ENCODE results near the gene PAN3. TPM values are rescaled to one million over a fixed set of nuclear protein-coding genes. Genes with fewer than 3 reads are reported as not detected.

PAN3 gene
- total RNA-seq, 1 donor from 2014 or later, result 54.0 TPM

DNA sequence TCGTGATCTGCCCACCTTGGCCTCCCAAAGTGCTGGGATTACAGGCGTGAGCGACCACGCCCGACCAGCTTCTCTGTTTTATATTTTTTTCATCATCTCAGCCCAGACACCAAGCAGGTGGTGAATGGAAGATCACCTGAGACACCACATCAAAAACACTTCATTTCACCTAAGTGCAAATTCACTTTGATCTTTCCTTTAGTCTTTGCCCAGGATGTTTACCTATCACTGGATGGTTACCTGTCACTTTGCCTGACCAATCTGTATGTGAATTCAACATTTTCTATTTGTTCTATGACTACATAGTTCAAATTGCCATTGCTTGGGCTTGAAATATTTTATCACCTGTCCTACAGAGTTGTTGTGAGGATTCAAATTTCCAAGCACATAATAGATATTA, 65.7 kb downstream of the PAN3 start:
- intact Hi-C loops (cut with DNase I), result no loop called here

DNA sequence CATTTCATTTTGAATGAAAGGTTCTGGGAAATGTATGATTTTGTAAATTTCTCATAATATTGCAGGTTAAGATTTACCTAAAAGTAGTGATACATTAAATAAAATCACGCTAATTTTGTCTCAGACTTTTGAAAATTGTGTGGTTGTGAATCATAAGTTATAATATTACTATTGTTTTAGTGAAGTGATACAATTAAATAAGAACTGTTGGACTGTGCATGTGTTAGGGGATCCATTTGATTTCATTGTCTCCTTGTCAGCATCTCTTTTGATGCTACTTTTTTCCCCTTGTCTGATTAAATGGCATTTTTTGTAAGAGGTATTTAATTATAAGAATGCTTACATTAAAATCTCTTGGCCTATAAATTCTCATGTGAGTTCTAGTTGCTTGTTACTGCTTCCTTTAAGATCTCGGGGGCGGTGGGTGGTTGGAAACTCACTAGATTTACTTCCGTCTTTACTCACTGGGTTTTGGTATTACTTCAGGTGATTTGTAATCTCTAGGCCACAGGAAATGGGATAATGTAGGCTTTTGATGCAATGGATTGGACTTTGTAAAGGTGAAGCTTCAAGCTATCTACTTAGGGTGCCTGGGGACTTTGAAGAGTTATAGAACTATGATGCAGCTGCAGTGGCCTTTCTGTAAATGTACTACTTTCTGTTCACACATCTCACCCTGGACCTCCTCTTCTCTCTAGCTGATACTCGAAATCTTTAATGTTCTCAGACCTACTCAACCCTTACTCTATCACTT, 66.5 kb downstream of the PAN3 start:
- intact Hi-C loops (cut with DNase I), result no loop called here
- ATAC-seq, result no peak
- DNase-seq (ENCODE audit: low spot score), result no peak

More for the DNA sequence above, 65.7 kb downstream of the PAN3 start:
- no peak for DNase-seq (ENCODE audit: low spot score)
- no peak for ATAC-seq

DNA sequence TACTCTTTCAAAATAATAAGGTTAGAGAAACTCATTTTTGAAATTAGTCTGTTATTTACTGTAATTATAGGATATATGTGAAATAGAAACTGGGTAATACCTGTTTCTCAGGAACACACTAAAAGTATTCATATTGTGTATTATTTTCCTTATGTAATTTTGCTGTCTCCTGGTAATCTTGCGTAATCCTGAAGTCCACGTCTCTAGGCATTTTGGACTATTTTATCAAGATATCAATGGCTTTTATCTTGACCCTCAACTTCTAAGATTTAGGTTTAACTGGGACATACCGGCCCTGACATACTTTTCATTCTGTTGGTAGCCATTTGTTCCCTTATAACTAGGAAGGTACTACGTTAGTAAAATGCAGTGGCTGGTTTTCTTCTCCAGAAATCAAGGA, 80.3 kb downstream of the PAN3 start:
- ATAC-seq (no peak), DNase-seq (ENCODE audit: low spot score) (no peak)
- intact Hi-C loops (cut with DNase I), result no loop called here

DNA sequence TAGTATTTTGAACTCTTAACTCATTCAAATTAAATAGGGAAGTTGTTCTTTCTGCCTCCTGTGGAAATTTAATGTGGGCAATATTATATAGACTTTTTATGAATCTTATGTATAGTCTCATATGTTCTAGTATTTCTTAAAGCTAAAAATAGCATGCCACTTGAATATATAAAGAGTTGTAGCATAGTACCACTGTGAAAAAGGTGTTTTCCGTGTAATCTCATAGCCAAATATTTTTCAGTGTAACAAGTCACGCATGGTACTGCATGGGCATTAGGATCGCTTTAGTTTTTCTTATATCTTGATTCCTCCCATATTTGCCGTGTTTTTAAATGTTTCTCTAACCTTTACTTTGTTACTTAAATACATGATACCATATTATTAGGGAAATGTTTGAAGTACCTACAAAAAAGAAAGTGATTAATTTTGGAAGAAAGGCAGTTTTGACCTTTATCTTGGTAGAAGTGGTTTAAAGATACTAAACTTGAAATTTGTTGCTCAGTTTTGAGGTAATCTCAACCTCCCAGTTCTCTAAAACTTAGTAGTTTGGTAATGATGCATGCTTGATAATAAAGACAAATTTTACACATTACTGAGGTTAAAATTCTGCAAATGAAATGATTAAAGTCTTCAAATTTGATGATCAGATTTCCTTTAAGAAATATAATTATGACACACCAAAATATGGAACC, 81.2 kb downstream of the PAN3 start:
- DNase-seq (ENCODE audit: low spot score), result no peak
- intact Hi-C loops (cut with DNase I), result no loop called here
- no peak for ATAC-seq

DNA sequence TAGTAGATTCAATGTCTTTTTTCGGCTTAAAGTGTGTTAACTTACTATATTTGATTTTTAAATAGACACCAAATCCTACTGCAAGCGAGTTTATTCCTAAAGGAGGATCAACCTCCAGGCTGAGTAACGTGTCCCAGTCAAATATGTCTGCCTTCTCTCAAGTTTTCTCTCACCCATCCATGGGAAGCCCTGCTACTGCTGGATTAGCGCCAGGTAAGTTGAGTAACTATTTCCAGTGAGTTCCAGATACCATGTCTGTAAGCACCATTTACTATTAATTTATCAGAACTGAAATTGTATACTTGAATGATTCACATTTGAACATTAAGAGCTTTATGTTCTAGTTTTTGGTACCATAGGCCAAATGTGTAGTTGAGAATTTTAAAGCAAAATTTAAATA, 81.8 kb downstream of the PAN3 start:
- intact Hi-C loops (cut with DNase I), result no loop called here
- DNase-seq (ENCODE audit: low spot score) (no peak), ATAC-seq (no peak)

DNA sequence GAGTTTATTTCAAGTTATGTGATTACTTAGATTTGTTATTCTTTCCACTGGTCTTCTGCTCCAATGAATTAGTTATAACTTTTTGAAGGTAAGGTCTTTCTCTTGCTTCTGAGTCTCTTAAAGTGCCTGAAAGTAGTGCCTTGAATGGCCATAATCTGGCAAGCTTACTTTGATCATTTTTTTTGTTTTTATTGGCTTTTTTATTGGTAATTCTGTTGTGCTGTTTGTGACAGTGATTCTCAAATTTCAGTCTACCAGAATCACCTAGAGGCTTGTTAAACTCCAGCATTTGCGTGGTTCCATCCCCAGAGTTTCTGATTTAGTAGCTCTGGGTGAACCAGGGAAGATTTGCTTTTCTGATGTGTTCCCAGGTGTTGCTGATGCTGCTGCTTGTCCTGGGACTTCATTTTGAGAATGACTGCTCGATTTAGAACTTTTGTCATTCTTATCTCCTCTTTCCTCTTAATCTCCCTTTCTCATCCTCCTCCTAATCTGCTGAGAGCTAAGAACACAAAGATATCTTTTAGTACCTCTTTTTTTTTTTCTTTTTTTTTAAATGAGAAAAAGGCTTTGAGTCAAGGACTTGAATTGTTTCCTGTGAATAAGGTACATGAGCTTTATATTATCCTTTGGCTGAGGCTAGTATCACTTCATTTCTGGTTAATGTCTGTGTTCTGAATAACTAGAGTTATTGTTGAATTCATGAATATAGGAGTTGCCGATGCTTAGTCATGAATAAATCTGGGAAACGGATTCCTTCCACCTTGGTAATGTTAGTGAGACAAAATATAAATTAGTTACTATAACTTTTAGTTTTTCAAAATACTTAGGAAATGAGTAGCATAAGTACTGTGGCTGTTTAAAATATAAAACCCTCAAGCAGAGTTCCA, 91.4 kb downstream of the PAN3 start:
- intact Hi-C loops (cut with DNase I), result no loop called here
- ATAC-seq, result no peak
- DNase-seq (ENCODE audit: low spot score), result no peak

DNA sequence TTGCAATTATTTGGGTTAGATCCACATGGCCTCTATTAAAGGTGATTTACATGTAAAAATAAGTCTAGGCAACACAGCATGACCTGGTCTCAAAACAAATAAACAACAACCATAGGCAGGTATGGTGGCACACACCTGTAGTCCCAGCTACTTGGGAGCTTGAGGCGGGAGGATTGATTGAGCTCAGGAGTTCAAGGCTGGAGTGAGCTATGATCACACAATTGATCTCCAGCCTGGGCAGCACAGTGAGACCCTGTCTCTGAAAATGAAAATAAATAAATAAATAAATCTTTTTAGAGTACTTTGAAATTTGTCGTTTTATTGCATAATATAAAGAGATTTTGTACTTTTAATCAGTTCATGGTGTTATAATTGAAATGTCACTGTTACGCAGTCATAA, 93.3 kb downstream of the PAN3 start:
- no peak for DNase-seq (ENCODE audit: low spot score)
- no peak for ATAC-seq
- intact Hi-C loops (cut with DNase I), result no loop called here

DNA sequence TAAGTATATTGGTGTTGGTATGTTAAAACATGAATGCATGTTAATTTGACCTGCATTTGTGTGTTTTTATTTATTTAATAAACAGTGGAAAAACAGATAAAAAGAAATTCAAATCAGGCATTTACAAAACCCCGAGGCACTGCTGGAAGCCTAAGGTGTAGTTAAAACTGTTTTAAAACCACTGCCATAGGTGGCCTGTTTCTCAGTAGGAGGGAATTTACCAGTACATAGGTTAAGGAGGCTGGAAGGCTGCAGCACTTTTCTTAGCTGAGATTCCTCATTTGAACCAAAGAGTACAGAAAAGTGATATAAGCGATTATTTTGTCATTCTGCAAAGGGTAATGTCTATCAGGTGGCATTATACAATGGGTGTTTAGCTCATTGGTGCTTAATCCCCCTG, 99.6 kb downstream of the PAN3 start:
- DNase-seq (ENCODE audit: low spot score) (no peak), ATAC-seq (no peak)
- intact Hi-C loops (cut with DNase I), result no loop called here

DNA sequence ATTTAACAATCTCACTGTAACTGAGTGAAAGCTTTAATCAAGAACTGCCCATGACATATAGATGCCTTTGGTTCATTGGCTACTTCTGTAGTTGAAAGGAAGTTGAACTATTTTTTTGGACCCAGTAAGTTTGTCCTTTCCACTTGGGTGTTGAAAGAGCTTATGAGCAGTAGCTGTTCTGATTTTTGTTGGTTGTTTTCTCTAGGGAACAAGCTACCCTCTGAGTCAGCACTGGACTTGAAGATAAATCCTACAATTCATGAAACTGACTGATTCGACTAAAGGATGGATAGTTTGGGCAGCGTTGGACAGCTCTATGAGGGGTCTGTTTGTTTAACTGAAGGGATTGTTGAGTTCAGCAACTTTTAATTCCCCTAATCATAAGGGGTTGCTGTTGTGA, 101.0 kb downstream of the PAN3 start:
- DNase-seq (ENCODE audit: low spot score) (no peak), ATAC-seq (no peak)
- intact Hi-C loops (cut with DNase I), result no loop called here

DNA sequence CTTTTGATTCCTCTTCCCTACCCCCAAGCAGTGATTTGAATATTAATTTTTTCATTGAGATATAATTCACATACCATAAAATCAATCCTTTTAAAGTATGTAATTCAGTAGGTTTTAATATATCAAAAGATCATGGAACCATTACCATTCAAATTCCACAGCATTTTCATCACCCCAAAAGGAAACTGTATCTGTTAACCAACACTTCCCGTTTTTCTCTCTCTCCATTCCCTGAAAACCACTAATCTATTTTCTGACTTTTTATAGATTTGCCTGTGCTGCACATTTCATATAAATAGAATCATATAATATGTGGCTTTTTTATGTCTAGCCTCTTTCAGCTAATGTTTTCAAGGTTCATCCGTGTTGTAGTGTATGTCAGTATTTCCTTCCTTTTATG, 107.1 kb downstream of the PAN3 start:
- DNase-seq (ENCODE audit: low spot score) (no peak), ATAC-seq (no peak)
- intact Hi-C loops (cut with DNase I), result no loop called here

DNA sequence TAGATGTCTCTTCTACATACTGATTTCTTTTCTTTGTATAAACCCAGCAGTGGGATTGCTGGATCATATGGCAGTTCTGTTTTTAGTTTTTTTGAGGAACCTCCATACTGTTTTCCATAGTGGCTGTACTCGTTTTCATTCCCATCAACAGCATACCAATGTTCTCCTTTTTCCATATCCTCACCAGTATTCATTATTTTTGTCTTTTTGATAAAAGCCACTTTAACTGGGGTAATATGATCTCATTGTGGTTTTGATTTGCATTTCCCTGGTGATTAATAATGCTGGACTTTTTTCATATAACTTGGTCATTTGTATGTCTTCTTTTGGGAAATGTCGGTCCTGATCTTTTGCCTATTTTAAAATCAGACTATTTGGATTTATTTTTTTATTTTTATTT, 108.5 kb downstream of the PAN3 start:
- intact Hi-C loops (cut with DNase I), result no loop called here
- ATAC-seq, result no peak
- DNase-seq (ENCODE audit: low spot score), result no peak

DNA sequence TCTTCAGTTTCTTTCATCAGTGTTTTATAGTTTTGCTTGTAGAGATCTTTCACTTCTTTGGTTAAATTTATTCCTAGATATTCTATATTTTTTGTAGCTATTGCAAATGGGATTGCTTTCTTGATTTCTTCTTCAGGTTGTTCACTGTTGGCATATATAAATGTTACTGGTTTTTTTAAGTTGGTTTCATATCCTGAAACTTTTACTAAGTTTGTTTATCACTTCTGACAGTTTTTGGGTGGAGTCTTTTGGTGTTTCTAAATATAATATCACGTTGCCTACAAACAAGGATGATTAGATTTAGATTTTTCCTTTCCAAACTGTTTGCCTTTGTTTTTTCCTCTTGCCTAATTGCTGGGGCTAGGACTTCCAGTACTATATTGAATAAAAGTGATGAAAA, 109.7 kb downstream of the PAN3 start:
- intact Hi-C loops (cut with DNase I), result no loop called here
- no peak for DNase-seq (ENCODE audit: low spot score)
- ATAC-seq, result no peak

DNA sequence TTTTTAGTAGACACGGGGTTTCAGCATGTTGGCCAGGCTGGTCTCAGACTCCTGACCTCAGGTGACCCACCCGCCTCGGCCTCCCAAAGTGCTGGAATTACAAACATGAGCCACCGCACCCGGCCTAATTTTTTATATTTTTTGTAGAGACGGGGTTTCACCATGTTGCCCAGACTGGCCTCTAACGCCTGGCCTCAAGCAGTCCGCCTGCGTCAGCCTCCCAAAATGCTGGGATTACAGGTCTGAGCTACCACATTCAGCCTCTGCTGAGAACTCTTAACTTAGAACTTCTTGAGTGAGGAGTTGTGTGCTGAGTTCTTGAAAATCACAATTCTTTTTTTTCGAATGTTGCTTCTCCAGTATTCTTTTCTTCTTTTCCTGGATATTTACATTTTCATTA, 112.2 kb downstream of the PAN3 start:
- intact Hi-C loops (cut with DNase I), result no loop called here
- no peak for DNase-seq (ENCODE audit: low spot score)
- no peak for ATAC-seq

DNA sequence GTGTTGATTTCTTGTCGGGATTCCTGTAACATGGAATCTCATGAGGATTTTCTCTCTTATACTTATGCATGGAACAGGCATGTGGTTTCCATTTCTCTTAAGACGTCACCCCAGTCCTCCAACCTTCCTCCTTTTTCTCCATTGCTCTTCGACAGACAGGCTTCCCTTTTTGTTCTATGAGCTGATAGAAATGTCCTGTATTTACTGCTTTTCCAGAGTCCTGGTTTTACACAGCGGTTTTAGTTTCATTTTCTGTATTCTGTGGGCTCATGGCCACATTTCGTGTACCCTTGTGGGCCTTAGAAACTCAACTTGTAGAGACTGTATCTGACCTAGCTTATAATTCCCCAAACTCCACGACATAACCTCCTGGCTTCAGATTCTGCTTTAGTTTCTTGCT, 113.1 kb downstream of the PAN3 start:
- intact Hi-C loops (cut with DNase I), result no loop called here
- DNase-seq (ENCODE audit: low spot score), result no peak
- ATAC-seq, result no peak

DNA sequence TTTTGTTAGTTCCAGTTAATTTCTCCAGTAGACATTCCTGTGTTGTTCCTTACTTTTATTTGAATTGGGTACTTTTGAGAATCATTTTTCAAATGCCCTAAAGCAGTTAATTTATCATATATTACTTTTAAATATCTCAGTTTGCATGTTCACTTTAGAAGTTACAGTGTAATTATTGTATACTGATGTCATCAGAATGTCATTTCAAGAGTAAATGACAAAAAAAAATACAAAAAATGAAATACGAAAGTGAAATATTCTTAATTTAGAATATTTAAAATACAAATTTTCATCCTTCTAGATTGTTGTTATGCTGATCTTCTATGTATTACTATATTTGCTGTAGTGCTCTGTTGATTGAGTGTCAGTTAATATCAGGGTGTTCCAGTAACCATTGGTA, 114.2 kb downstream of the PAN3 start:
- intact Hi-C loops (cut with DNase I), result no loop called here
- DNase-seq (ENCODE audit: low spot score), result no peak
- no peak for ATAC-seq

DNA sequence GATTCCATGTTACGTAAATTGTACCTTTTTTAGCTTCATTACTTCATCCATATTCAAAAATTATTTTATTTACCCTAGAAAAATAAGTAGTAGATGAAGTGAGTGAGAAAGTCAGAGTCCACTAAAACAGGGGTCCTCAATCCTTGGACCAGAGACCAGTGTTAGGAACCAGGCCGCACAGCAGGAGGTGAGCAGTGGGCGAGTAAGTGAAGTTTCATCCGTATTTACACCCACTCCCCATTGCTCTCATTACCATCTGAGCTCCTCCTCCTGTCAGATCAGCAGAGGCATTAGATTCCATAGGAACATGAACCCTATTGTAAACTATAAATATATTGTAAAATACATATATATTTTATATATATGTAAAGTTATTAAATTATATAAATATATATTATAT, 119.0 kb downstream of the PAN3 start:
- ATAC-seq (no peak), DNase-seq (ENCODE audit: low spot score) (no peak)
- intact Hi-C loops (cut with DNase I), result no loop called here

DNA sequence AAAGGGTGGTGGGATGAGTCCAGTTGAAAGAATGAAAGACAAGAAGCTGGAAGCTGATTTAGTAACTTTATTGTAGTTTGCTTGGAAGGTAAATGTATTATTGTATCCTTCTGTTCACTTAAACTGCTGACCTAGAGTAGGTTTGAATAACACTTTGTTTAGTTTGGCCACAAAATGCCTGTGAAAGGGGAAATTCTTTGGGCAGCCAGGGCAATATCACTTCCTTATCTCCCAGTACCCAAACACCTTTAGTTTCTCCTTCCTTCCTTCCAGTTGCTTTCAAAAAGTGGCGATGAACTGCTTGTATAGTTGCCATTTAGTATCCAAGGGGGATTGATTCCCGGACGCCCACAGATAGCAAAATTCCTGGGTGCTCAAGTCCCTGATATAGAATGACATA, 120.1 kb downstream of the PAN3 start:
- intact Hi-C loops (cut with DNase I), result no loop called here
- DNase-seq (ENCODE audit: low spot score), result no peak
- ATAC-seq, result no peak

DNA sequence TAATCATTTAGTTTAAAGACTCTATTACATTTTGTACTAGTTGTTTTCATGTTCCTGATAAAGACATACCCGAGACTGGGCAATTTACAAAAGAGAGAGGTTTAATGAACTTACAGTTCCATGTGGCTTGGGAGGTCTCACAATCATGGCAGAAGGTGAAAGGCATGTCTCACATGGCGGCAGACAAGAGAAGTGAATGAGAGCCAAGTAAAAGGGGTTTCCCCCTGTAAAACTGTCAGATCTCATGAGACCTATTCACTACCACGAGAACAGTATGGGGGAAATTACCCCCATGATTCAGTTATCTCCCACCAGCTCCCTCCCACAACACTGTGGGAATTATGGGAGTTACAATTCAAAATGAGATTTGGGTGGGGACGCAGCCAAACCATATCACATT, 129.2 kb downstream of the PAN3 start:
- DNase-seq (ENCODE audit: low spot score), result no peak
- ATAC-seq, result no peak
- intact Hi-C loops (cut with DNase I), result no loop called here

DNA sequence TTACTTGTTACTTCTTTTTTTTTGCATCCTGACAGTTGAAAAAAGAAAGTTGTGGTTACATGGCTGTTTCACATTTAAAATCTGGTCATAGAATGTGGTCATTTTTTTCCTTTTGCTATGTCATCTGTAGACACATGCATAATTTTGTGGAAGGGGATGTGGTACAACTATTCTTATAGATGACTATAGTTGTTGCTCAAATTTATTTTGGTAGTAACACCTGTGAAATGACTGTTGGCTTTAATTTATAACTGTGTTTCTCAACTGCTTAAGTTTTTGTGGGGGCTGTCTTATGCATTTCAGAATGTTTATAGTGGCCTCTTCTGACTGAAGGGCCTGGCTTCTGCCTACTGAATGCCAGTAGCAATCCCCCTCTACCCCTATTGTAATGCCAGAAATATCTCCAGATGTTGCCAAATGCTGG, 130.5 kb downstream of the PAN3 start:
- ATAC-seq (no peak), DNase-seq (ENCODE audit: low spot score) (no peak)
- intact Hi-C loops (cut with DNase I), result no loop called here

Measured in sciatic nerve (tissue), 2 donors.